H1 (cell line): ENCODE results near the gene ANKS1A. TPM values are rescaled to one million over a fixed set of nuclear protein-coding genes. Genes with fewer than 3 reads are reported as not detected.

Experiments used
- CTCF ChIA-PET: fragments of 300-600 bp; sonication (Branson Sonifier 250); formaldehyde crosslinking; loops from one replicate; lab custom pipeline; 2021; ENCODE audit not compliant: partially characterized antibody; lab: Charles Lee
- POLR2A ChIA-PET: fragments of 300-600 bp; sonication (Branson Sonifier 250); formaldehyde crosslinking; loops from one replicate; lab custom pipeline; 2021; ENCODE audit warnings: inconsistent platforms; ENCODE audit not compliant: partially characterized antibody; lab: Charles Lee
- DNase-seq, 2 experiments: peaks; one replicate each; pipeline versions ENCODE4 v3.0.0 to v3.0.0-alpha.2; 2010 to 2022; ENCODE audit warnings: low spot score in 2 of 2, low read depth in 1 of 2, mixed read lengths in 1 of 2
- FAIRE-seq: peaks from 2 replicates; lab custom pipeline; 2011; peaks lifted over from hg19 to GRCh38; lab: Jason Lieb, UNC
- H2AFZ ChIP-seq: 2 replicates; pipeline ENCODE4 v1.8.1; 2012; ENCODE audit warnings: low read length, inconsistent platforms
- H2AK5ac ChIP-seq: 2 replicates; pipeline ENCODE4 v1.6.1; 2013; ENCODE audit warnings: low read depth, low read length
- H2BK120ac ChIP-seq: replicated peaks from 2 replicates; pipeline ENCODE3; 2013; ENCODE audit warnings: low read depth, low read length, inconsistent platforms
- H2BK12ac ChIP-seq: 2 replicates; pipeline ENCODE4 v1.6.1; 2013; ENCODE audit warnings: low read depth, low read length
- H2BK15ac ChIP-seq: 2 replicates; pipeline ENCODE4 v1.6.1; 2013; ENCODE audit warnings: low read length
- H2BK20ac ChIP-seq: 2 replicates; pipeline ENCODE4 v1.6.1; 2013; ENCODE audit warnings: low read length
- H2BK5ac ChIP-seq: 2 replicates; pipeline ENCODE4 v1.6.1; 2013; ENCODE audit warnings: low read depth, low read length
- H3K14ac ChIP-seq: 2 replicates; pipeline ENCODE4 v1.6.1; 2013; ENCODE audit warnings: inconsistent platforms; ENCODE audit not compliant: insufficient read length
- H3K18ac ChIP-seq: 2 replicates; pipeline ENCODE4 v1.6.1; 2013; ENCODE audit warnings: low read length; ENCODE audit errors: extremely low read depth
- H3K23ac ChIP-seq: 2 replicates; pipeline ENCODE4 v1.6.1; 2013; ENCODE audit warnings: inconsistent platforms; ENCODE audit not compliant: insufficient read length
- H3K23me2 ChIP-seq: 2 replicates; pipeline ENCODE4 v1.6.1; 2013; ENCODE audit warnings: low read depth, low read length
- H3K27ac ChIP-seq: 2 replicates; pipeline ENCODE4 v1.6.1; 2011; ENCODE audit warnings: low read depth, low read length, inconsistent platforms
- H3K27me3 ChIP-seq, 4 experiments: replicated peaks in 1 of 4; 1 replicate in 1 of 4; 2 replicates in 3 of 4; pipeline versions ENCODE4 v1.6.1 to v1.8.1; 2011 to 2013; ENCODE audit warnings: low read length in 3 of 4, mild to moderate bottlenecking in 3 of 4, inconsistent platforms in 2 of 4, mixed read lengths in 2 of 4, moderate library complexity in 1 of 4; ENCODE audit not compliant: control insufficient read depth in 3 of 4, insufficient read depth in 3 of 4; ENCODE audit errors: extremely low read depth in 1 of 4
- H3K36me3 ChIP-seq, 4 experiments: 2 replicates each; pipeline versions ENCODE4 v1.6.1 to v1.8.1; 2011 to 2013; ENCODE audit warnings: mild to moderate bottlenecking in 4 of 4, low read length in 3 of 4, moderate library complexity in 2 of 4, control low read depth in 1 of 4, inconsistent platforms in 1 of 4; ENCODE audit not compliant: insufficient read depth in 4 of 4, control insufficient read depth in 2 of 4
- H3K4ac ChIP-seq: replicated peaks from 2 replicates; pipeline ENCODE3; 2013; ENCODE audit warnings: low read length, low read depth, mixed read lengths, inconsistent platforms; ENCODE audit not compliant: insufficient read length
- H3K4me1 ChIP-seq, 4 experiments: replicated peaks in 1 of 4; 1 replicate in 1 of 4; 2 replicates in 3 of 4; pipeline versions ENCODE4 v1.6.1 to v1.8.1; 2011 to 2013; ENCODE audit warnings: low read length in 3 of 4, inconsistent platforms in 2 of 4, mixed read lengths in 1 of 4; ENCODE audit not compliant: insufficient read depth in 4 of 4, control insufficient read depth in 3 of 4
- H3K4me2 ChIP-seq, 2 experiments: 2 replicates each; pipeline versions ENCODE4 v1.6.1 to v1.8.1; 2011 to 2013; ENCODE audit warnings: low read depth in 2 of 2, low read length in 2 of 2, control low read depth in 1 of 2, inconsistent platforms in 1 of 2, mild to moderate bottlenecking in 1 of 2; ENCODE audit not compliant: insufficient read depth in 1 of 2
- H3K4me3 ChIP-seq, 4 experiments: fragments of 200-600, 300-600 bp in 1 of 4; sonication (generic), shearing (Covaris generic), sonication (Bioruptor Twin) in 1 of 4; 2 replicates each; pipeline versions ENCODE4 v1.5.1 to v1.8.1; 2011 to 2016; ENCODE audit warnings: low read length in 4 of 4, low read depth in 3 of 4, control low read depth in 2 of 4, inconsistent platforms in 2 of 4, mild to moderate bottlenecking in 2 of 4, mixed read lengths in 1 of 4, moderate library complexity in 1 of 4; ENCODE audit not compliant: insufficient read depth in 2 of 4; ENCODE audit errors: extremely low read depth in 1 of 4
- H3K56ac ChIP-seq: replicated peaks from 2 replicates; pipeline ENCODE3; 2013; ENCODE audit warnings: low read depth, mild to moderate bottlenecking, mixed read lengths, low read length, inconsistent platforms; ENCODE audit not compliant: insufficient read length
- H3K79me1 ChIP-seq: 2 replicates; pipeline ENCODE4 v1.6.1; 2013; ENCODE audit warnings: low read depth, low read length, control low read depth
- H3K79me2 ChIP-seq, 2 experiments: 2 replicates each; pipeline versions ENCODE4 v1.6.1 to v1.8.1; 2012 to 2013; ENCODE audit warnings: low read length in 2 of 2, mild to moderate bottlenecking in 2 of 2, inconsistent platforms in 1 of 2; ENCODE audit not compliant: insufficient read depth in 2 of 2, control insufficient read depth in 1 of 2
- H3K9ac ChIP-seq, 4 experiments: replicated peaks in 1 of 4; 1 replicate in 1 of 4; 2 replicates in 3 of 4; pipeline versions ENCODE4 v1.6.1 to v1.8.1; 2011 to 2013; ENCODE audit warnings: low read depth in 3 of 4, low read length in 3 of 4, control low read depth in 2 of 4, mild to moderate bottlenecking in 2 of 4, moderate library complexity in 2 of 4, inconsistent platforms in 1 of 4; ENCODE audit errors: extremely low read depth in 1 of 4
- H3K9me3 ChIP-seq, 2 experiments: 2 replicates each; pipeline versions ENCODE4 v1.6.1 to v1.8.1; 2012 to 2013; ENCODE audit warnings: mild to moderate bottlenecking in 2 of 2, moderate library complexity in 2 of 2, control low read depth in 1 of 2, inconsistent platforms in 1 of 2, low read depth in 1 of 2, low read length in 1 of 2, mixed read lengths in 1 of 2; ENCODE audit not compliant: insufficient read depth in 2 of 2
- H4K20me1 ChIP-seq, 2 experiments: replicated peaks in 1 of 2; 2 replicates each; pipeline versions ENCODE3 to v1.8.1; 2011 to 2013; ENCODE audit warnings: inconsistent platforms in 2 of 2, low read length in 2 of 2, mild to moderate bottlenecking in 1 of 2; ENCODE audit not compliant: insufficient read depth in 2 of 2, control insufficient read depth in 1 of 2
- H4K5ac ChIP-seq: 2 replicates; pipeline ENCODE4 v1.6.1; 2013; ENCODE audit warnings: low read length, low read depth, mixed read lengths, inconsistent platforms; ENCODE audit not compliant: insufficient read length
- H4K8ac ChIP-seq: 2 replicates; pipeline ENCODE4 v1.8.0; 2013; ENCODE audit warnings: mild to moderate bottlenecking, moderate library complexity, low read length, inconsistent platforms; ENCODE audit not compliant: insufficient read depth; ENCODE audit errors: extremely low read depth
- H4K91ac ChIP-seq: replicated peaks from 2 replicates; pipeline ENCODE3; 2013; ENCODE audit warnings: low read length, mixed read lengths, inconsistent platforms; ENCODE audit not compliant: insufficient read length
- BACH1 ChIP-seq: IDR thresholded peaks from 2 replicates; pipeline ENCODE4 v1.6.1; 2012; ENCODE audit warnings: low read length, improper control_type of control experiment
- CHD2 ChIP-seq: IDR thresholded peaks from 2 replicates; pipeline ENCODE4 v1.6.1; 2012; ENCODE audit warnings: low read length, improper control_type of control experiment
- HDAC2 ChIP-seq, 2 experiments: fragments of 300-600 bp in 1 of 2; sonication (generic) in 1 of 2; IDR thresholded peaks; 2 replicates each; pipeline ENCODE4 v1.6.1; 2011 to 2012; ENCODE audit warnings: low read depth in 2 of 2, low read length in 2 of 2, mild to moderate bottlenecking in 2 of 2, moderate library complexity in 2 of 2, borderline replicate concordance in 1 of 2, inconsistent platforms in 1 of 2
- KDM4A ChIP-seq: IDR thresholded peaks from one replicate; pipeline ENCODE4 v1.7.1; 2012; ENCODE audit warnings: low read depth, mild to moderate bottlenecking, moderate library complexity, low read length, inconsistent platforms; ENCODE audit not compliant: severe bottlenecking
- KDM5A ChIP-seq: fragments of 200-600 bp; IDR thresholded peaks from 2 replicates; pipeline ENCODE4 v1.7.1; 2012; ENCODE audit warnings: mild to moderate bottlenecking, low read length, inconsistent platforms, mixed read lengths
- NANOG ChIP-seq: IDR thresholded peaks from 2 replicates; pipeline ENCODE4 v1.6.1; 2011; ENCODE audit warnings: low read length, low read depth, mild to moderate bottlenecking, inconsistent platforms; ENCODE audit not compliant: insufficient read depth, poor library complexity, severe bottlenecking
- RFX5 ChIP-seq: IDR thresholded peaks from 2 replicates; pipeline ENCODE4 v1.6.1; 2011; ENCODE audit warnings: low read depth, low read length, improper control_type of control experiment, borderline replicate concordance
- SIX5 ChIP-seq: IDR thresholded peaks from 2 replicates; pipeline ENCODE4 v1.6.1; 2011; ENCODE audit warnings: mild to moderate bottlenecking, low read depth, low read length
- SP2 ChIP-seq: IDR thresholded peaks from 2 replicates; pipeline ENCODE4 v1.6.1; 2012; ENCODE audit warnings: mild to moderate bottlenecking, low read length, inconsistent platforms
- SRF ChIP-seq: IDR thresholded peaks from 2 replicates; pipeline ENCODE4 v1.6.1; 2011; ENCODE audit warnings: mild to moderate bottlenecking, low read depth, low read length, moderate library complexity
- WGBS, 2 experiments: shearing (Covaris generic) in 1 of 2; methylation state at CpG; one replicate each; pipeline versions ENCODE4 v1.1.6 to v1.1.7; 2013 to 2015; ENCODE audit warnings: low lambda C conversion rate in 2 of 2, mixed read lengths in 2 of 2, inconsistent platforms in 1 of 2, low coverage in 1 of 2, missing lambda C conversion rate in 1 of 2; ENCODE audit not compliant: insufficient replicate concordance in 2 of 2, insufficient coverage in 1 of 2, insufficient read length in 1 of 2; ENCODE audit errors: extremely low coverage in 1 of 2, missing lambda C conversion rate in 1 of 2; 5-methylcytosine and 5-hydroxymethylcytosine counted together
- polyA plus RNA-seq, 7 experiments: library from polyadenylated mRNA; depleted of rRNA in 3 of 7; stranded (reverse) in 5 of 7; unstranded in 2 of 7; fragments of >200 nt in 5 of 7; fragments of 200-250 nt in 2 of 7; gene quantifications; 1 replicate in 5 of 7; 2 replicates in 1 of 7; 4 replicates in 1 of 7; pipeline versions ENCODE4 v1.2.1 to v1.2.3, GENCODE V29; 2011 to 2013; ENCODE audit warnings: missing spikeins in 2 of 7, mixed read lengths in 2 of 7
- total RNA-seq: library from RNA; stranded (reverse); fragmentation: NEBNext Ultra II Directional; extraction: Animal tissue kit (Norgen Biotek cat#: 25700); gene quantifications from 2 replicates; pipeline ENCODE4 v1.2.1, GENCODE V29; 2021
- TF ChIP-seq, protein P1 (sequence below): IDR thresholded peaks from 2 replicates; pipeline ENCODE4 v1.6.1; 2011; ENCODE audit warnings: low read depth, mild to moderate bottlenecking, low read length; ENCODE audit not compliant: insufficient read depth
- TF ChIP-seq, protein P2 (sequence below): IDR thresholded peaks from 2 replicates; pipeline ENCODE4 v1.6.1; 2012; ENCODE audit warnings: inconsistent platforms

ANKS1A gene
- total and polyA plus RNA-seq, 2 of the 8 experiments (the other 6 are each of a cell fraction or from before 2014, with no cell fraction given), result 9.8 to 30.9 TPM

GRCh38 chr6:35139470-35139869, 250.4 kb downstream of the ANKS1A start:
- Histone ChIP-seq H3K9me3 (no peaks in the 10 kb centered on the region; a peak in 1 of 4 replicates), H3K79me1 (no peaks in the 10 kb centered on the region), H3K4ac (no peak overlapping the region), H3K23me2 (no peaks in the 10 kb centered on the region), H3K27ac (no peak overlapping the region), H3K4me1 (peaks cover 0 to 3% (median under 1%) of the 10 kb centered on the region in 4 experiments; a peak in 1 of 7 replicates), H2BK120ac (no peak overlapping the region), H4K8ac (no peak overlapping the region), H3K18ac (no peak overlapping the region), H3K4me2 (no peak overlapping the region), H3K27me3 (peaks cover 0 to 12% (median 12%) of the 10 kb centered on the region in 4 experiments; a peak in 5 of 7 replicates), H3K4me3 (no peak overlapping the region), H4K20me1 (no peaks in the 10 kb centered on the region), H2BK5ac (no peak overlapping the region), H4K5ac (no peak overlapping the region), H3K14ac (no peak overlapping the region), H2AFZ (no peak overlapping the region), H2BK12ac (no peak overlapping the region), H3K9ac (no peak overlapping the region), H4K91ac (no peak overlapping the region), H2BK20ac (no peak overlapping the region), H3K79me2 (no peaks in the 10 kb centered on the region), H3K36me3 (no peaks in the 10 kb centered on the region), H2AK5ac (no peak overlapping the region), H3K23ac (no peak overlapping the region), H2BK15ac (no peak overlapping the region), H3K56ac (no peak overlapping the region)
- no peak for FAIRE-seq
- no peak for DNase-seq
- CTCF ChIA-PET, result interaction anchor here (0.7 to 4.8 kb wide), 68 partner anchors 11 to 652 kb away, joined by 3 to 89 read pairs (median 5); partner anchors contain the start of gene SCUBE3
- POLR2A ChIA-PET, result interaction anchor here (0.6 to 1.2 kb wide), 3 partner anchors 68 to 164 kb away, joined by 3 read pairs; no protein-coding TSS in a partner anchor
- TF ChIP-seq HDAC2 (IDR thresholded peaks at IDR 0.05; ENCODE audit: borderline replicate concordance in 1 of 2, low read depth in 2 of 2, low read length in 2 of 2) (no peak), KDM5A (no peak), SP2 (no peak), BACH1 (no peak), CHD2 (no peak), SIX5 (no peak), NANOG (no peak), KDM4A (no peak), RFX5 (no peak), SRF (no peak)
- TF ChIP-seq, protein P1, sequence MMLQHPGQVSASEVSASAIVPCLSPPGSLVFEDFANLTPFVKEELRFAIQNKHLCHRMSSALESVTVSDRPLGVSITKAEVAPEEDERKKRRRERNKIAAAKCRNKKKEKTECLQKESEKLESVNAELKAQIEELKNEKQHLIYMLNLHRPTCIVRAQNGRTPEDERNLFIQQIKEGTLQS, result no peak
- TF ChIP-seq, protein P2, sequence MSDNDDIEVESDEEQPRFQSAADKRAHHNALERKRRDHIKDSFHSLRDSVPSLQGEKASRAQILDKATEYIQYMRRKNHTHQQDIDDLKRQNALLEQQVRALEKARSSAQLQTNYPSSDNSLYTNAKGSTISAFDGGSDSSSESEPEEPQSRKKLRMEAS, result no peak
- WGBS, 2 experiments, result 95% methylated on average over 2 of the region's 2 CpGs; no CpG with 5 or more reads in 1 of the 2 experiments
